Measurements from ENCODE around the gene EPAS1.
"Not testable (repeated sequence)": the region's sequence is repeated elsewhere in the genome, so short reads cannot be mapped to it uniquely, and the experiment has no call there.

Gene EPAS1

DNA sequence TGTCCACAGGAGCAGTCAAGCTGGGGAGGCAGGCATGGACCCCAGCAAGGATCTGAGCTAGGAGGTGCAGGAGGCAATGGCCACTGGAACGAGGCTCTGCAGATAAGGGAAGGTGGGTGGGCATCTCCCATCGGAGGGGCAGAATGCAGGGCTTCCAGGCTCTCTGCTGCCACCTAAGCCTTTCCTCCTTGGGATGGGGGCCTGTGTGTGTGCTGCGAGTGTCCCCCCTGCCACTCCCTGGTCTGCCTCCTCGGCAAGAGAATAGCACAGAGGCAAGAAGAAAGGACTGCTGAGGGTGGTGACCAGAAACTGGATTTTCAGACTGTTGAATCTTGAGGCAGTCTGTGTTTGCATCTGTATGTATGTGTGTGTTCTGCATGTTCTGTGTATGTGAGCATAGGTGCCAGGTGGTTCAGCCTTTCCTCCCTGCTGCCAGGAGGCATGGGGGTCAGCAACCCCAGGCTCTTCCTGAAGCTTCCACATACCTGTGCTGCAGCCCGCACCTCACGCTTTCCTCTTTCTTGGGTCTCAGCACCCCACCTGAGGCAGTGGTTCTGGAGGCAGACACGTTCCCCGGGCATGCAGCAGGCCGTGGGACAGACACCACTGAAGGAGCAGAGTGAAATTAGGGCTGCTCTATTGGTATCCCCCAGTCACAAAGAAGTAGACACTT is 86.7 kb downstream of the EPAS1 start:
- no peak for DNase-seq
- in situ Hi-C loops (cut with HindIII; ENCODE audit: low pct_ligation_motif_present, low pct_unique_long_range_greater_than_20kb, low sequenced_read_pairs): no loop called here

DNA sequence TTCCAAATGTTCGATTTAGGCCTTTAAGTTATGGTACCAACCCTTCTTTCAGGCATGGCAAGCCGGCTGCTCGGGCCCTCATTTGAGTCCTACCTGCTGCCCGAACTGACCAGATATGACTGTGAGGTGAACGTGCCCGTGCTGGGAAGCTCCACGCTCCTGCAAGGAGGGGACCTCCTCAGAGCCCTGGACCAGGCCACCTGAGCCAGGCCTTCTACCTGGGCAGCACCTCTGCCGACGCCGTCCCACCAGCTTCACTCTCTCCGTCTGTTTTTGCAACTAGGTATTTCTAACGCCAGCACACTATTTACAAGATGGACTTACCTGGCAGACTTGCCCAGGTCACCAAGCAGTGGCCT is 87.2 kb downstream of the EPAS1 start:
- in situ Hi-C loops (cut with HindIII; ENCODE audit: low pct_ligation_motif_present, low pct_unique_long_range_greater_than_20kb, low sequenced_read_pairs): no loop called here
- DNase-seq: no peak

DNA sequence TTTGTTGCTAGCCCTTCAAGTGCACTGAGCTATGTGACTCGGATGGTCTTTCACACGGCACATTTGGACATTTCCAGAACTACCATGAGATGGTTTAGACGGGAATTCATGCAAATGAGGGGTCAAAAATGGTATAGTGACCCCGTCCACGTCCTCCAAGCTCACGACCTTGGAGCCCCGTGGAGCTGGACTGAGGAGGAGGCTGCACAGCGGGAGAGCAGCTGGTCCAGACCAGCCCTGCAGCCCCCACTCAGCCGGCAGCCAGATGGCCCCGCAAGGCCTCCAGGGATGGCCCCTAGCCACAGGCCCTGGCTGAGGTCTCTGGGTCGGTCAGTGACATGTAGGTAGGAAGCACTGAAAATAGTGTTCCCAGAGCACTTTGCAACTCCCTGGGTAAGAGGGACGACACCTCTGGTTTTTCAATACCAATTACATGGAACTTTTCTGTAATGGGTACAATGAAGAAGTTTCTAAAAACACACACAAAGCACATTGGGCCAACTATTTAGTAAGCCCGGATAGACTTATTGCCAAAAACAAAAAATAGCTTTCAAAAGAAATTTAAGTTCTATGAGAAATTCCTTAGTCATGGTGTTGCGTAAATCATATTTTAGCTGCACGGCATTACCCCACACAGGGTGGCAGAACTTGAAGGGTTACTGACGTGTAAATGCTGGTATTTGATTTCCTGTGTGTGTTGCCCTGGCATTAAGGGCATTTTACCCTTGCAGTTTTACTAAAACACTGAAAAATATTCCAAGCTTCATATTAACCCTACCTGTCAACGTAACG is 88.8 kb downstream of the EPAS1 start:
- in situ Hi-C loops (cut with HindIII; ENCODE audit: low pct_ligation_motif_present, low pct_unique_long_range_greater_than_20kb, low sequenced_read_pairs): no loop called here

DNA sequence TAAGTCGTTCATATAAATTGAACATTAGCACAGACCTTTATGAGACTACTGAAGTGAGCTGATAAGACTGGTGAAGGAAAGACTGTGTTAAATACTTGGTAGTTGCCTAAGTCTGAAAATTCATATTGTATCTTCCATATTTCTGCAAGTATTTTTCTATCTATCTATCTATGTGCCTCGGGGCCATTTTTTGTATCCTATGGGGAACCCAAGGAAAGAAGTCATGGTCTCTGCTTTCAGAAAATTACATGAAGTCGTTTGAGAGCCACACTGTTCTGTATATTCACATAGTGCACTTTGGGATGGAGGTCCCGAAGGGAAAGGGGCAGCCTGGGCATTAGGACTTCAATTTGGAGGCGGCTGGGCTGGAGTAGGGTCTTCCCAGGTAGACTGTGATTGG is 89.6 kb downstream of the EPAS1 start:
- in situ Hi-C loops (cut with HindIII; ENCODE audit: low pct_ligation_motif_present, low pct_unique_long_range_greater_than_20kb, low sequenced_read_pairs): no loop called here
- no peak for DNase-seq

More for the DNA sequence above, 88.8 kb downstream of the EPAS1 start:
- no peak for DNase-seq

DNA sequence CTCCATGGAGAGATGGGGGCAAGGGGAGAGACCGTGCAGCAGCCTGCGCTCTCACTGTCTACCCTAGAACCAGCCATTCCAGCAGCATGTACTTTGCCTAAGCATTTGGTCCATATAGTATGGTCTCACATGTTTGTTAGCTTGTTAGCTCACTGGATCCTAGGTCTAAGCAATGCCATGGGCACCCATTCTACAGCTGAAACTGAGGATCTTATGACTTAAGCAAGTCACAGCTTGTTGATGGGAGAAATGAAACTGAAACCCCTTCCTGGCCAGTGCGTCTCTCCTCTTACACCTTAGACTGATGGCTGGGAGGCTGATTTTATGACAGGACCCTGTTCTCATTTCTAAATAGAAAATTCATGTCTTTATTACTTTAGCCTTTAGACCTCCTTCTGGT is 90.1 kb downstream of the EPAS1 start:
- DNase-seq: no peak
- in situ Hi-C loops (cut with HindIII; ENCODE audit: low pct_ligation_motif_present, low pct_unique_long_range_greater_than_20kb, low sequenced_read_pairs): no loop called here

DNA sequence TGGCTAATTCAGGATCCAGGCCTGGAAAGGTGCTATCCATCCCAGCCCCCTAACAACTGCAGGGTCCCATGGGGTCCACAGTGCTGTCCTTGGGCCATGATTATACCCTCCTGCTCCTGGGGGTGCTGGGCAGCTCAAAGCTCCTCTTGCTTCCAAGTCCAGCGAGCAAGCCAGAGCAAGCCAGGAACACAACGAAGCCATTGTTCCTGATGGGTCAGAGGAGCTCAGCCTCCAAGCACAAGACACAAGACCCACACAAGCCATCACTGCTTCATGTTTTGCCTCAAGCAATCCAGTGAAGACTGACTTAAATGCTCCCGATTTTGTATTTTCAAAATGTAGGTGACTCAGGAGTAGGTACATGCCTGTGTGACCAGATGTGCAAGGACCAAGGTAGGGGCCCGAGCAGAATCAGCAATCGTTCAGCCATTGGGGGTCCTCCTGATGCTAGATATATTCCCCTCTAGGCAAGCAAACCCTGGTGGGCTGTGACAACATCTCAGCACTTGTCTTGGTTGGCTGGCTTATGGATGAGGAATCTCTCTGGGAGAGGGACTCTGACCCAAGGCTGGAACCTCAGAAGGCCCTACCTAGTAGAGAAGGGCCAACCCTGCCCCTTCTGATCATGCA is 90.8 kb downstream of the EPAS1 start:
- DNase-seq: no peak
- in situ Hi-C loops (cut with HindIII; ENCODE audit: low pct_ligation_motif_present, low pct_unique_long_range_greater_than_20kb, low sequenced_read_pairs): no loop called here

DNA sequence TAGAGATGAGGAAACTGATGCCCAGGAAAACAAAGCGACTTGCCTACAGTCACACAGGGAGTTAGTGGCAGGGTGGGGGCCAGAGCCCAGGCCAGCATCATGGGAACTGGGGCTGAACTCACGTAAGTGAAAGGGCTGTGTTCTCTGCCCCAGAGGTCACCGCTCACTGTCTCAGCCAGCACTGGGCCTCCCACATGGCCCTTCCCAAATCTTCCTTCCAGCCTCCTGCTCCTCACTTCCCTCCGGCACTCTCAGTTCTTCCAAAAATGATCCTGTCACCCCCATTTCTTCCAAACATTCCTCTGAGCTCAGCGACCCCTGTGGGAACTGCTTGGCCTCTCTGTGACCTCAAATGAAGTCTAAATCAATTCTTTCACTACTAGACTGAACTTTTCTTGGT is 91.7 kb downstream of the EPAS1 start:
- in situ Hi-C loops (cut with HindIII; ENCODE audit: low pct_ligation_motif_present, low pct_unique_long_range_greater_than_20kb, low sequenced_read_pairs): no loop called here
- DNase-seq: no peak

DNA sequence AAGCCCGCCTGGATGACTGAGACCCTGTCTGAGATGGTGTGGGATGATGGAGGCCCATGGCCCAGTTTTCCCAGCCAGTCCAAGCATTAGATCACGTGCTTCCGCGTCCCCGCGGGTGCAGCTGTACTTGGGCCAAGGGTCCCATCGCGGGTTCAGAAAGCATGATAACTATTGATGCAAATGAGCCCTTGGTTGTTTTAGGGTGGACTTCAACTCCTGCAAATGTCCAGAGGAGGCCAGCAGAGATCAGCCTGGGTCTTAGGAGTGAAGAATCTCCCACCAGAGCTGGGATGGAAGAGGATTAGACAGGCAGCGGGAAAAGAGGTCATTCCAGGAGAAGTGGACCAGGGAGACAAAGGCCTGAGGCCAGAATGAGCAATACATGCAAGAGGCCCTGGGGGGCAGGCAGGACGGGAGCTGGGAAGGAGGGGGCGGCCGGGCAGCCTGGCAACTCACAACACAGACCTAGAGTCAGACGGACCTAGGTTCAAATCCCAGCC is 92.3 kb downstream of the EPAS1 start:
- no peak for DNase-seq
- in situ Hi-C loops (cut with HindIII; ENCODE audit: low pct_ligation_motif_present, low pct_unique_long_range_greater_than_20kb, low sequenced_read_pairs): no loop called here

DNA sequence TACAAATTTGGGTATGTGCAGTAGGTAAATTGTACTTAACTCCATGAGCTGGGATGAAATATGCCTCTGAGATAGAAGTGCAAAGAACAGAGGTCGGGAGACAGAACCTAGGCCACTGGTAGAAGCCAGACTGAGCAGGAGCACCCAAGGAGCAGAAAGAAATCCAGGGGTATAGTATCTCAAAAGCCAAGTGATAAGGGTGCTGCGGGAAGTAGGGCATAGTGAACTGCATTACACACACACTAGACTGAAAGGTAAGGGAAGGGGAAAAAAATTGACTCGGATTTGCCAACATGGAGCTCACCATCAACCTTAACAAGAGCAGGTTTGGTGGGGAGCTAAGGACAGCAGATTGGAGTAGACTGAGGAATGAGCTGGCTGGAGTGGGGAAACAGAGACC is 92.8 kb downstream of the EPAS1 start:
- in situ Hi-C loops (cut with HindIII; ENCODE audit: low pct_ligation_motif_present, low pct_unique_long_range_greater_than_20kb, low sequenced_read_pairs): no loop called here
- DNase-seq: no peak

DNA sequence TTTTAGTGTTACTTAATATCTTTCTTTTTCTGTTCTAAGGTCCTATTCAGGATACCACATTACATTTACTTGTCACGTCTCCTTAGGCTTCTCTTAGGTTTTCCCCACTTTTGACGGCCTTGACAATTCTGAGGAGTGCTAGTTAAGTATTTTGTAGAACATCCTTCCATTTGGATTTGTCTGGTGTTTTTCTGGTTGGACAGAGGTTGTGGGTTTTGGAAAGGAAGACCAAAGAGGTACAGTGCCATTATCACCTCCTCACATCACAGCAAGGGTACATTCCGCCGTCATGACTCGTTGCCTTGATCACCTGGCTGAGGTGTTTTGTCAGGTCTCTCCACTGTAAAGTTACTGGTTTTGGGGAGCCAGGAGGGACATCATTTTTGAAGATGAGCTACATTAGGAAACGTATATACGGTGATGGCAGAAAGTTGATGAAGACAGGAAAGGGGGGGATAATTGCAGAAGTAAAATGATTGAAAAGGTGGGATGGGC is 93.7 kb downstream of the EPAS1 start:
- in situ Hi-C loops (cut with HindIII; ENCODE audit: low pct_ligation_motif_present, low pct_unique_long_range_greater_than_20kb, low sequenced_read_pairs): no loop called here

DNA sequence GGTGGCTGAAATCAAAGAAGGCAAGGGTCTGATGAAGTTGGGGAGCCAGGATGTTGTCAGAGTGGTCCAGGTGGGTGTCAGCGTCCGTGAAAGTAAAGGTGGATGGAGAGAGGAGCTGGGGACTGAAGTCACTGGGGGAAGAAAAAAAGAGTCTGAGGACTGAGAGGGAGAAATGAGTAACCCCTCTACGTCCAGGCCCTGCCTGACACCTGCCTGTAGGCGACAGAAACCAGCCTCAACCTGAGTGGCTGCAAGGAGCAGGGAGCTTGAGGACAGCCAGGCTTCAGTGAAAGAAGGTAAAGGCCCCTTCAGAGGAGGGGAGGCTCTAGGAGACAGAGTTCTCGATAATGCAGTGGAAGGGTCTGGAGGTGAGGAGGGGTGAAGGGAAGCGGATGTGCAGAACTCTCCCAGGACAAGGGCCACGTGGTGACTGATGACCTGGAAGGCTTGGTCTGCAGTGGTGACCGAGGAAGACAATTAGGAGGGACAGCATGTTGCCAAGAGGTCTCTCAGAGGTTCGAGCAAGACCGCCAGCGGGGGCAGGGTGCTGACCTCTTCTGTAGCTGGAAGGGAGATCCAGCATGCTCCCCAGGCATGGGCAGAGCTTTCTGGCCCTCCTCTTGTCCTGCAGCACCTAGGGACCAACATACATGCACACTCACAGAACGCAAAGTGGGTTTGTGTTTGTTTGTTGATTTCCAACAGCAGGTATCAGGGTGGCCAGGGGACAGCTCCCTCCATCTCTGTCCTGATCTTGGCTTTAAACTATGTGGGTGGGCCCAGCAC is 95.5 kb downstream of the EPAS1 start:
- in situ Hi-C loops (cut with HindIII; ENCODE audit: low pct_ligation_motif_present, low pct_unique_long_range_greater_than_20kb, low sequenced_read_pairs): no loop called here
- DNase-seq: no peak

More for the DNA sequence above, 93.7 kb downstream of the EPAS1 start:
- DNase-seq: no peak

DNA sequence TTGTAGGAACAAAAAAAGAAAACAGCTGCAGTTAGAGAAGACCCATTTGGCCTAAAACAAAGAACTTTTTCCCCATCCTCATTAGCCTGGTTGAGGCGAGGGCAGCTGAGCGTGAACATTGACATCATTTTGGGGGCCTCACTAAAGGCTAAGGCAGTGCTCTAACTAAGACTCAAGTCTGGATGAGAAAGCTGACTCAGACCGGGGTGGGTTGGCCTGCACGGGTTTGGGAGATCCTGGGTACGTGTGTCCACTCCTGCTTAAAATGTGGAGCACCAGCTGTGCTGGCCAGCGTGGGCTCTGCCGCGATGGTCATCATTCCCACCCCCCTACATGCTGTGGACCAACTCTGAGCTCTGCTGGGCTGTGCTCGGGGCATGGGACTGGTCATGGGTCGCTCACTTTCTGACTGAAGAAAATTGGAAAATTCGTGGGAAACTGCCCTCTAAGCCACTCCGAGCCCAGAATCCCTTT is 96.2 kb downstream of the EPAS1 start:
- in situ Hi-C loops (cut with HindIII; ENCODE audit: low pct_ligation_motif_present, low pct_unique_long_range_greater_than_20kb, low sequenced_read_pairs): no loop called here
- no peak for DNase-seq

DNA sequence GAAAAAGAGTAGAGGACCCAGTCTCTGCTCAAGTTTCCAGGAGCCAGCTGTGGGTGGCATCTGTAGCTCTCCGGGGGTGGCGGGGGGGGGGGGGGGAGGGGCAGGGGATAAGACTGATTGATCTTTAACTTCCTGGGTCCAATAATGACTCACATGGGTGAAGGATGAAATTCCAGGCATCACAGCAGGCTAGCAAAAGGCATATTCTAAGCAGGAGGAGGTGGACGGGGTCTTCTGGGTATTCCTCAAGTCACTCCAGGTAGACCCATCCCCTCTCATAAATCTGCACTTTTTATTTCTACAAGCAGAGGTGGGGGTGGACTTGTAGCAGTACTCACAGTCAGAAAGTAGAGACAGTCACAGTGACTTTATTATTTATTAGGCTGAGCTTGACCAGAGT is 96.7 kb downstream of the EPAS1 start:
- no peak for DNase-seq
- in situ Hi-C loops (cut with HindIII; ENCODE audit: low pct_ligation_motif_present, low pct_unique_long_range_greater_than_20kb, low sequenced_read_pairs): no loop called here

DNA sequence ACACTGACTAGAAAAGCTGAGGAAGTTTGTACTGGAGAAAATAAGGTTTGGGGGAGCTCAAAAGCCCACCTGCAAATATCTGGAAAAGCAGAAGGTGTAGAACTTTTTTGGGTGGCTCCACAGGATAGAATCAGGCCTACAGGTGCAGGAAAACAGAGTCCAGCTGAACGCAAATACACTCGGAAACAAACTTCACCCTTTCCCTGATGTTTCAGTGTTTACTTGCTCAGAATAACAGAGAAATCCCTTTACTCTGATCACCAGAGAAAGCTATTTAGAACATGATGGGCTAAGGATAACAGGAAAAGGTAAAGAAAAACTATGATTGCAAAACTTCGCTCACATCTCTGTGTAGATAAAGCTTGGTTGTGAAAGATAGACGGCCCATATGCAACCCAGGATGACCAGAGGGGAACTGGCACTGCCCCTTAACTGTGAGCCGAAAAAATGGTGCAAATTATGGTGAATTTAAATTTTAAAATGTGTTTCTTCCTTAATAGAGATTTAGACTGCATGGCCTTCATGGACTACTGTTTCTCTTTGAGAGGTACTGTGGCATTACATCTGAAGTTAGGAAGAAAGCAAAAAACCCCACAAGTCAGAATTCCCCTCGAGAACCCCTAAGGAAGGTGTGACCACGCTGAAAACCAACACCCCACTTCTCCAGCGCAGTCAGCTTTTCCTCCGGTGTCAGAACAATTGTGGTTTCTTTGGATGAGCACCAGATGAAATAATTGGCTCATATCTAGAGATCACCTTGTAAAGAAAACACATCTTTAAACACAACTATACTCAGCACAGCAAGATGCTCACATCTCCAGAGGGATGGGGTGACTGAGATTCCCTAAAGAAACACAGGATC is 97.7 kb downstream of the EPAS1 start:
- no peak for DNase-seq
- in situ Hi-C loops (cut with HindIII; ENCODE audit: low pct_ligation_motif_present, low pct_unique_long_range_greater_than_20kb, low sequenced_read_pairs): no loop called here

DNA sequence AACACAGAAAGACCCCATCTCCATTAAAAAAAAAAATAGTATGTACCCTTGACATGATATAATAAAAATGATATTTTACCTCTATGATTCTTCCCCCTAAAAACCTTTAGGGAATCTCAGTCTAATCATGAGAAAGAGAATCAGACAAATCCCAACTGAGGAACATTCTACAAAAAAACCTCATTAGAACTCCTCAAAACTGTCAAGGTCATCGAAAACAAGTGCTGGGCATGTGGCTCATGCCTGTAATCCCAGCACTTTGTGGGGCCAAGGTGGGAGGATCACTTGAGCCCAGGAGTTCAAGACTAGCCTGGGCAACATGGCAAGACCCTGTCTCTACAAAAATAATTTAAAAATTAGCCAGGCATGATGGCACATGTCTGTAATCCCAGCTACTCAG is 98.5 kb downstream of the EPAS1 start:
- in situ Hi-C loops (cut with HindIII; ENCODE audit: low pct_ligation_motif_present, low pct_unique_long_range_greater_than_20kb, low sequenced_read_pairs); DNase-seq: not testable (repeated sequence)

DNA sequence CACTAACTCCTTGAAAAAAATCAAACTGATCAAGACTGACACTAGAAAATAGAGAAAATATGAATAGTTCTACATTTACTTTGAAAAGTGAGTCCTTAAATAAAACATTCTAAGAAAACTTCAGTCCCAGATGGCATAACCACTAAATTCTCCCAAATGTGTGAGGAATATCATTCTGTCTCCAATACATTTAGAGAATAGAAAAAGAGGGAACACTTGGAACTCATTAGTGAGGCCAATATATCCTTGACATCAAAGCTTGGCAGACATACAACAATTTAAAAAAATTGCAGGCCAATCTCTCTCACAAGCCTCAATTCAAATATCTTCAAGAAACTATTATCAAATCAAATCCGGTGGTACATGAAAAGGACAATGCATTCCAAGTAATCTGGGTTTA is 102.8 kb downstream of the EPAS1 start:
- in situ Hi-C loops (cut with HindIII; ENCODE audit: low pct_ligation_motif_present, low pct_unique_long_range_greater_than_20kb, low sequenced_read_pairs): no loop called here
- no peak for DNase-seq

DNA sequence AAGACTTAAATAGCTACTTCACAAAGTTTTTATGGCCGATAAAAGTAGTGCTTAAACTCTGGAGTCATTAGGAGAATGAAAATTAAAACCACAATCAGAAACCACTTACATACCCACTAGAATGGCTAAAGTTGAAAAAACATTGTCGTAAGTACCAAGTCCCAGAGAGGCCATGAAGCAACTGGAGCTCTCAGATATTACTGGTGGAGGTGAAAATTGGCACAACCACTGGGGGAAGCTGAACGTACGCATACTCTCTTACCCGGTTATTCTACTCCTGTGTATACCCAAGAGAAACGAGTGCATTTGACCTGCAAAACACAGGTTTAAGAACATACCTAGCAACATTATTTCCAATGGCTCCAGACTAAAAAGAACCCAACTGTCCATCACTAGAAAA is 105.7 kb downstream of the EPAS1 start:
- no peak for DNase-seq
- in situ Hi-C loops (cut with HindIII; ENCODE audit: low pct_ligation_motif_present, low pct_unique_long_range_greater_than_20kb, low sequenced_read_pairs): no loop called here

Data from ACHN (cell line).